Activated naive CD4-positive, alpha-beta T cell treated with anti-CD3 and anti-CD28 coated beads, Interleukin-2, amount 50 U/mL, for 24 hours (primary cell): Measurements from ENCODE around the gene PRR5.
"Not testable (repeated sequence)": the region's sequence is repeated elsewhere in the genome, so short reads cannot be mapped to it uniquely, and the experiment has no call there.

Experiments
- H3K27ac Mint-ChIP-seq: one replicate; pipeline ENCODE4 v1.8.0; 2021; ENCODE audit warnings: mild to moderate bottlenecking, mixed read lengths
- H3K27me3 Mint-ChIP-seq: one replicate; pipeline ENCODE4 v1.8.0; 2021; ENCODE audit warnings: mixed read lengths
- H3K36me3 Mint-ChIP-seq: one replicate; pipeline ENCODE4 v1.8.0; 2021; ENCODE audit warnings: mixed read lengths
- H3K4me1 Mint-ChIP-seq: one replicate; pipeline ENCODE4 v1.8.0; 2021; ENCODE audit warnings: mixed read lengths
- H3K4me3 Mint-ChIP-seq: one replicate; pipeline ENCODE4 v1.8.0; 2021; ENCODE audit warnings: mild to moderate bottlenecking, mixed read lengths
- H3K9me3 Mint-ChIP-seq: one replicate; pipeline ENCODE4 v1.8.0; 2021; ENCODE audit warnings: mixed read lengths

Gene PRR5

GRCh38 chr22:44730490-44731356 is 28.7 kb downstream of the PRR5 start:
- no peaks in the 10 kb centered on the region for H3K4me1 Mint-ChIP-seq
- no peaks in the 10 kb centered on the region for H3K36me3 Mint-ChIP-seq
- no peak overlapping the region for H3K4me3 Mint-ChIP-seq
- H3K9me3 Mint-ChIP-seq: no peaks in the 10 kb centered on the region
- H3K27ac Mint-ChIP-seq: no peak overlapping the region
- H3K27me3 Mint-ChIP-seq: no peaks in the 10 kb centered on the region

DNA sequence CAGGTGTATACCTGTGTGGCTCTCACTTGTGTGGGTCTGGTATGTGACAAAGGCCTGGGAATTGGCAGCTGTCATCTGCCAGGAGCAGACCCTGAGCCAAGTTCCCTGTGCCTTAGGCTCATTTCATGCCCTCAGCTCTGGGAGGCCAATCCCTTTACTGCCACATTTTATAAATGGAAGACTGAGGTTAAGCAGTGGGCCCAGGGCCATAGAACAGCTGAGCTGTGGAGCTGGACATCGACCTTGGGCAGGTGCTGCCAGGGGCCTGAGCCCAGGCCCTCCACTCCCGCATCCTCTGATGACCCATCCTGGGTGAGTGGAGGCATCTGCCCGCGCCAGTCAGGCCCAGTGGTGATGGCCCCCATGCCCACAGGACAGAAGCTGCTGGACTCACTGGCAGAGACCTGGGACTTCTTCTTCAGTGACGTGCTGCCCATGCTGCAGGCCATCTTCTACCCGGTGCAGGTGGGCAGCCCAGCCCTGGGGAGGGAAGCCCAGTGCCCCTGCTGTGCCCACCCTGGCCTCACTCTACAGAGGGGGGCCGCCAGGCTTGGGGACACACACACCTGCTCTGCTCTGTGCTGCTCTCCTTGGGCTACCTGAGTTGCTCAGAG is 29.5 kb downstream of the PRR5 start:
- no peaks in the 10 kb centered on the region for H3K27me3 Mint-ChIP-seq
- H3K4me1 Mint-ChIP-seq: no peaks in the 10 kb centered on the region
- H3K36me3 Mint-ChIP-seq: no peaks in the 10 kb centered on the region
- H3K9me3 Mint-ChIP-seq: no peaks in the 10 kb centered on the region
- no peak overlapping the region for H3K4me3 Mint-ChIP-seq
- no peak overlapping the region for H3K27ac Mint-ChIP-seq

DNA sequence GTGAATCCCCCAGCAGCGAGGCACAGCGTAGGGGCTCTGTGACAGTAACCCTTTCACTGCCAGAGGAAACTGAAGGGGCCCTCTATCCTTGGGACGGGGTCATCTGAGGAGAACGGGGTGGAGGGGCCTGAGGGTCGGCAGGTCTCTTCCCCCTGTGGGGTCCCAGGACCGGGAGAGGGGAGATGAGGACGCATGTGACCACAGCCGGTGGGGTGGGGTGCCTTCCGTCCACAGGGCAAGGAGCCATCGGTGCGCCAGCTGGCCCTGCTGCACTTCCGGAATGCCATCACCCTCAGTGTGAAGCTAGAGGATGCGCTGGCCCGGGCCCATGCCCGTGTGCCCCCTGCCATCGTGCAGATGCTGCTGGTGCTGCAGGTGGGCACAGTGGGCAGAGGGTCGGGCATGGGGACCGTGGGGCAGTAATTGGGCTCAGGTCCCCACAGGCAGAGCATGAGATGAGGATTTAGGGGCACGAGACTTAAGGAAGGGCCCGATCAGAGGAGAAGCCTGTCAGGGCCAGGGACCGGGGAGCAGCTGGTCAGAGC is 30.1 kb downstream of the PRR5 start:
- Mint-ChIP-seq H3K27me3 (no peaks in the 10 kb centered on the region), H3K36me3 (no peaks in the 10 kb centered on the region), H3K4me3 (no peak overlapping the region), H3K27ac (no peak overlapping the region), H3K4me1 (no peaks in the 10 kb centered on the region), H3K9me3 (no peaks in the 10 kb centered on the region)

GRCh38 chr22:44732661-44733060 is 30.7 kb downstream of the PRR5 start:
- Mint-ChIP-seq H3K27ac (no peak overlapping the region), H3K27me3 (no peaks in the 10 kb centered on the region), H3K9me3 (no peaks in the 10 kb centered on the region), H3K4me1 (no peaks in the 10 kb centered on the region), H3K36me3 (no peaks in the 10 kb centered on the region), H3K4me3 (no peak overlapping the region)

DNA sequence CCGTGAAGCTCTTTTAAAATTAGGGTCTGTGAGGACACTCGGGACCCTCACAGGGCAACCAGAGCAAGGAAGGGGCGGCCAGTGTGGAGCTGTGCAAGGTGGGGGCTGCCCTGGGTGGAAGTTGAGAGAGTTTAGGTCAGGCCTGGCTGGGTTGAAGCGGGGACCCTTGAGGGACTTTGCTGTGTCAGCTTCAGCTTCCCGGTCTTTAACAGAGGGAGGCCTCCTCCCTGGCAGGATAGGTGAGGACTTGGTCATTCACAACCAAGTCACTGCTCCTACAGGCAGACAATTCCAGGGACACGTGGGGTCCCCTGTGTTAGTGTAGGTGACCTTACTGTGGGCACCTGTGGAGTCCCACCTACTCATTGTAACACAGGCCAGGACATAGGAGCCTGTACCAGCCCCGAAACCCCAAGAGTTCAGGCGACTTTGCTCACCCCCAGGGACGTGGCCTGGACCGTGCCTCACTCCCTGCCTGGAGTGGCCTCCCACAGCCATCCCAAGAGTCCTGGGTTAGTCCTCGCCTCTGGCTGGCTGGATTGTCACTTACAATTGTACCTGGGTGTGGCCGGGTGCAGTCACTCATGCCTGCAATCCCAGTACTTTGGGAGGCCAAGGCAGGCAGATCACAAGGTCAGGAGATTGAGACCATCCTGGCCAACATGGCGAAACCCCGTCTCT is 31.6 kb downstream of the PRR5 start:
- Mint-ChIP-seq H3K9me3 (no peaks in the 10 kb centered on the region), H3K36me3 (no peaks in the 10 kb centered on the region), H3K4me1 (no peaks in the 10 kb centered on the region), H3K4me3 (no peak overlapping the region), H3K27me3 (no peaks in the 10 kb centered on the region), H3K27ac (no peak overlapping the region)

DNA sequence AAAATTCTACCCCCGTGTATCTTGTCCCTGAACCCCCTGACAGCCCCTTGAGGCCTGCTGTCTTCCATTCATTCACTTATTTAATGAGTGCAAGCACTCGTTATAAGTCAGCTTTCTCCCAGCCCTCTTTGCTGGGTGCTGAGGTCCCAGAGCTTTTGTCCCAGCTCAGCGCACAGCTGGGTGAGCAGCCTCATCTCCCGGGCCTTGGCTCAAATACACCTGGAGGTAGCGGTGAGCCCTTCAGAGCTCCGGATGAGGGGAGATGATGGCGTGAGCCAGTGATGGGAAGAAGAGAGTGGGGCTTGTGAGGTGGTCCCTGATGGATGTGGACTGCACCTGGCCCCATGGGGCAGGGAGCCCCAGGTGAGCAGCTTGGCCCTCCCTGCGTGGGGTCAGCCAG is 32.3 kb downstream of the PRR5 start:
- Mint-ChIP-seq H3K27me3 (no peaks in the 10 kb centered on the region), H3K4me3 (no peak overlapping the region), H3K36me3 (no peaks in the 10 kb centered on the region), H3K9me3 (no peaks in the 10 kb centered on the region), H3K27ac (no peak overlapping the region), H3K4me1 (no peaks in the 10 kb centered on the region)

GRCh38 chr22:44734801-44735517 is 33.0 kb downstream of the PRR5 start:
- Mint-ChIP-seq H3K4me3 (no peak overlapping the region), H3K36me3 (no peaks in the 10 kb centered on the region), H3K27ac (no peak overlapping the region), H3K4me1 (no peaks in the 10 kb centered on the region), H3K27me3 (no peaks in the 10 kb centered on the region), H3K9me3 (no peaks in the 10 kb centered on the region)

DNA sequence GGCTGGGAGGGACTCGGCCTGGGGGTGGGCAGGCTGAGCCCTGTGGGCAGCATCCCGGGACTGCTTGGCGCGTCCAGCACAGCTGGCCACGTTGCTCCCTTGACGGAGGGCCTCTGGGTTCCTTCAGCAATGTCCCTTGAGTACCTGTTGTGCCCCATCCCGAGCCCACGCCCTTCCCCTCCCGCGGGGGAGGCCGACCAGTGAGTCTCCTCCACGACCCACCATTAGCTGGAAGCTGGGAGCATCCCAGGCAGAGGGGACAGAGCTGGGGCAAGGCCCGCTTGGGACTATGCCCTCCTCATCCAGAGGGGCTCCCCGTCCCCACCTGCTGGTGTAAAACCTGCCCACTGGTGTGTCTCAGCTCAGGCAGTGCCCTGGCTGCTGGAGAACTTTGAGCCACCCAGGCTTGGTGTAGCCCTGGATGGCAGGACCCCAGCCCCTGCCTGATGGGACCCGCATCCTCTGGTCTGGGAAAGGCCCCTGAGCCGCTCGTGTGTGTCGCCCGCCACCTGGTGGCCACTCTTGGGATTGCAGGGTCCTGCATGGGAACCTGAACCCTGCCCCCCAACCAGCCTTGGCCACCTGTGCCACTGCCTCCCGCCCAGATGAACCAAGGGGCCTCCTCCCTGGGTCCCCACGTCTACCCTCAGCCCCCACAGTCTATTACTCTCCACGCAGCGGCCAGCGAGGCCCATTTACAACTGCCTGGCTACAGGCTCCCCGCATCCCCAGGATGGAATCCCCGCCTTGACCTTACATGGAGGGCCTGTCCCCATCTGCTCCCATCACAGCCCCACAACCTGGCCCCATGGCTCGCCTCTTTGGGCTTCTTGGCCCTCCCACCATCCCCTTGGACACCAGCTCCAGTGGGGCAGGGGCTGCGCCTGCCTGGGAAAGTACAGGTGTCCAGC is 33.8 kb downstream of the PRR5 start:
- Mint-ChIP-seq H3K9me3 (no peaks in the 10 kb centered on the region), H3K27me3 (no peaks in the 10 kb centered on the region), H3K36me3 (no peaks in the 10 kb centered on the region), H3K4me1 (no peaks in the 10 kb centered on the region), H3K27ac (no peak overlapping the region), H3K4me3 (no peak overlapping the region)

GRCh38 chr22:44736581-44737405 is 34.8 kb downstream of the PRR5 start:
- H3K27ac Mint-ChIP-seq: no peak overlapping the region
- H3K4me3 Mint-ChIP-seq: no peak overlapping the region
- no peaks in the 10 kb centered on the region for H3K36me3 Mint-ChIP-seq
- no peaks in the 10 kb centered on the region for H3K4me1 Mint-ChIP-seq
- no peaks in the 10 kb centered on the region for H3K9me3 Mint-ChIP-seq
- H3K27me3 Mint-ChIP-seq: no peaks in the 10 kb centered on the region

DNA sequence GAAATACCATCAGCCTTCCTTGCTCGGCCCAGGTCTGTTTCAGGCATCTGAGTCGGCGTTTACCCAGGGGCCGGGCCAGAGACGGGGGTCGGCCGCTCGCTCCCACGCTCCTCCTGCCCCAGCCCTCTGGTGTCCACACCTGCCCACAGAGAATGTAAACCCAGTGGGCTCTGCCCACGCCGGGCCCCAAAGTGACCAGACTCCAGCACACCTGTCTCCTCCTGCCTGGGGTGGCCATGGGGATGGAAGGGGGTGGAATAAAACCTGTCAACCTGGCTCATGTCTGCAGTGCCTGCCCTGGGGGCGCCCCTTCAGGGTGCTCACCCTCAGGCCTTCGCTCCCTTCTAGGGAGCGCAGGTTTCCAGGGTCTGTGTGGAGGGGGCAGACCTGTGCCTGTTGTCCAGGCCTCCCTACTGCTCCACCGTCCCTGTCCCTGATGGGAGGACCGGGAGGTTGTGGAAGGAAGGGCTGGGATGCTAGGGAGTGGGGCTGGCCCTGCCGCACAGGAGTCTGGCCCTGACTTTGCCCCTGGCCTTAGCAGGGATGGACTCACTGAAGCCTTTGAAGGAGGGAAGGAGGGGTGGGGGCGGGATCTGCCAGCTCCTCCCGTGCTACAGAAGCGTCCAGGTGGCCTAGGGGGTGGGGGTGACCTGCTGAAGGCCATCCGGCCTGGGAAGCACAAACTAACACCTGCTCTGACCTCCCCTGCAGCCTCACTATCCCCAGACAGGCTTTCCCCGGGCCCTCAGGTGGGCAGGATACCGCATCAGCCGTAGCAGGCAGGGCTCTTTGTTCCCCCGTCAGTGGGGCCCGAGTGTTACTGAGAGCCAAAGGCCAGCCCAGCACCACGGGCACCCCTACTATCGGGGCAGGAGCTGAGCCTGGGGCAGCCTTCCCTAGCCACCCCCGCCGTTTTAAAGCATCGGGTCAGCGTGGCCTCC is 35.7 kb downstream of the PRR5 start:
- no peaks in the 10 kb centered on the region for H3K36me3 Mint-ChIP-seq
- no peak overlapping the region for H3K27ac Mint-ChIP-seq
- no peaks in the 10 kb centered on the region for H3K9me3 Mint-ChIP-seq
- H3K4me3 Mint-ChIP-seq: no peak overlapping the region
- H3K4me1 Mint-ChIP-seq: no peaks in the 10 kb centered on the region
- no peaks in the 10 kb centered on the region for H3K27me3 Mint-ChIP-seq

GRCh38 chr22:44738347-44738715 is 36.3 kb downstream of the PRR5 start:
- no peaks in the 10 kb centered on the region for H3K4me1 Mint-ChIP-seq
- no peak overlapping the region for H3K27ac Mint-ChIP-seq
- H3K36me3 Mint-ChIP-seq: no peaks in the 10 kb centered on the region

DNA sequence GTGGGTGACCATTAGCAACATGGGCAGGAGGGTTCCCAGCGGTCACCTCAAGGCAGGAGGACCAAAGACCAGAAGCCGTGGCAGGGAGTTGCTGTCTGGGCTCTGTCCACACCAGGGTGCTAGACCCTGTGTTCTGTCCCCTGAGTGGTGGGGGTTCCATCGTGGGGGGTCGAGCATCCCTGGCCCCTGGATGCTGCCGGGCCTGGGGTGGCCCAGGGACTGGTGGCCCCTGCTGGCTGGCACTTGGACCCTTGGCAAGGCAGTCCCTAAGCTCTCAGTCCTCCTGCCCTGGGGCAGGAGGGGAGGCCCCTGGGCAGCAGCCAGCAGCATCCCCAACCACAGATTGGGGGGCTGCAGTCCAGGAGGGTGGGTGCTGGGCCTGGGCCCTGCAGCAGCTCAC is 37.0 kb downstream of the PRR5 start:
- Mint-ChIP-seq H3K27ac (no peak overlapping the region), H3K36me3 (no peaks in the 10 kb centered on the region), H3K4me1 (no peaks in the 10 kb centered on the region), H3K9me3 (no peaks in the 10 kb centered on the region), H3K27me3 (no peaks in the 10 kb centered on the region), H3K4me3 (no peak overlapping the region)

More at GRCh38 chr22:44738347-44738715, 36.3 kb downstream of the PRR5 start:
- Mint-ChIP-seq H3K9me3 (no peaks in the 10 kb centered on the region), H3K27me3 (no peaks in the 10 kb centered on the region), H3K4me3 (no peak overlapping the region)

- H3K4me1 Mint-ChIP-seq: not testable (repeated sequence)
Measured at GRCh38 chr22:44739666-44740065, 37.7 kb downstream of the PRR5 start.

More at GRCh38 chr22:44739666-44740065, 37.7 kb downstream of the PRR5 start:
- H3K36me3 Mint-ChIP-seq, H3K27ac Mint-ChIP-seq, H3K4me3 Mint-ChIP-seq, H3K9me3 Mint-ChIP-seq, H3K27me3 Mint-ChIP-seq: not testable (repeated sequence)
